ENCODE results near the gene NELFB.

DNA sequence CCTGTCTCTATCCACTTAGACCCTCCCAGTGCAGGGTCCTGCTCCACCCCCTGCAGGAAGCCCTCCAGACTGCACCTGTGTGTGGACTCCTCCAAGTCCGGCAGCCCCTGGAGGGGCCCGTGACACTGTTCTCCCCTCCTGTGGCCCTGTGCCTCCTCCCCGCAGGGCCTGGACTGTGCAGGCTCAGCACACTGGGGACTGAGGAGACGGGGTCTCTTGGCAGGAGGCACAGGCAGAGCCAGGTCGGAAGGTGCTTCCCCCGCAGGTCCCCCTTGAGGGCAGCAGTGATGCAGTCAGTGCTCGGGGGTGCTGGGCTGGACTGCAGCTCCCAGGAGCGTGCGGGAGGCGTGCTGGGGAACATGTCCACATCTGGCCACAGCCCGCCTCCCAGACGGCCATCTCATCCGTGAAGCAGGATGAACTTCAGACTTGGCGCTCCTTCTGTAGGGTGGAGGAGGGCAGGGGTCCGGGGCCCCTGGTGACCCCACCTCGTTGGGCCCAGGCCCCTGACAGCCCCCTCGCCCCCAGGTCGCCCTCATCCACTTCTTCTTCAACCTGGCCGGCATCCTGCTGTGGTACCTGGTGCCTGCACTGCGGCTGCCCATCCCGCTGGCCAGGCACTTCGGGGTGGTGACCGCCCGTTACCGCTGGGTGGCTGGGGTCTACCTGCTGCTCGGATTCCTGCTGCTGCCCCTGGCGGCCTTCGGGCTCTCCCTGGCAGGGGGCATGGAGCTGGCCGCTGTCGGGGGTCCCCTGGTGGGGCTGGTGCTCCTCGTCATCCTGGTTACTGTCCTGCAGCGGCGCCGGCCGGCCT, 19.5 kb upstream of the NELFB start:
- TF ChIP-seq, protein P1, sequence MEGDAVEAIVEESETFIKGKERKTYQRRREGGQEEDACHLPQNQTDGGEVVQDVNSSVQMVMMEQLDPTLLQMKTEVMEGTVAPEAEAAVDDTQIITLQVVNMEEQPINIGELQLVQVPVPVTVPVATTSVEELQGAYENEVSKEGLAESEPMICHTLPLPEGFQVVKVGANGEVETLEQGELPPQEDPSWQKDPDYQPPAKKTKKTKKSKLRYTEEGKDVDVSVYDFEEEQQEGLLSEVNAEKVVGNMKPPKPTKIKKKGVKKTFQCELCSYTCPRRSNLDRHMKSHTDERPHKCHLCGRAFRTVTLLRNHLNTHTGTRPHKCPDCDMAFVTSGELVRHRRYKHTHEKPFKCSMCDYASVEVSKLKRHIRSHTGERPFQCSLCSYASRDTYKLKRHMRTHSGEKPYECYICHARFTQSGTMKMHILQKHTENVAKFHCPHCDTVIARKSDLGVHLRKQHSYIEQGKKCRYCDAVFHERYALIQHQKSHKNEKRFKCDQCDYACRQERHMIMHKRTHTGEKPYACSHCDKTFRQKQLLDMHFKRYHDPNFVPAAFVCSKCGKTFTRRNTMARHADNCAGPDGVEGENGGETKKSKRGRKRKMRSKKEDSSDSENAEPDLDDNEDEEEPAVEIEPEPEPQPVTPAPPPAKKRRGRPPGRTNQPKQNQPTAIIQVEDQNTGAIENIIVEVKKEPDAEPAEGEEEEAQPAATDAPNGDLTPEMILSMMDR (IDR thresholded peaks at IDR 0.05 in 2 of 3, conservative IDR thresholded peaks at IDR 0.05 in 1 of 3; ENCODE audit: insufficient read depth in 2 of 3, low read depth in 1 of 3, low read length in 3 of 3), result peak; percentile 18 to 36 (median 27); a peak in 3 of 6 replicates
- TF ChIP-seq, protein P2, sequence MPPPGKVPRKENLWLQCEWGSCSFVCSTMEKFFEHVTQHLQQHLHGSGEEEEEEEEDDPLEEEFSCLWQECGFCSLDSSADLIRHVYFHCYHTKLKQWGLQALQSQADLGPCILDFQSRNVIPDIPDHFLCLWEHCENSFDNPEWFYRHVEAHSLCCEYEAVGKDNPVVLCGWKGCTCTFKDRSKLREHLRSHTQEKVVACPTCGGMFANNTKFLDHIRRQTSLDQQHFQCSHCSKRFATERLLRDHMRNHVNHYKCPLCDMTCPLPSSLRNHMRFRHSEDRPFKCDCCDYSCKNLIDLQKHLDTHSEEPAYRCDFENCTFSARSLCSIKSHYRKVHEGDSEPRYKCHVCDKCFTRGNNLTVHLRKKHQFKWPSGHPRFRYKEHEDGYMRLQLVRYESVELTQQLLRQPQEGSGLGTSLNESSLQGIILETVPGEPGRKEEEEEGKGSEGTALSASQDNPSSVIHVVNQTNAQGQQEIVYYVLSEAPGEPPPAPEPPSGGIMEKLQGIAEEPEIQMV (tag; conservative IDR thresholded peaks at IDR 0.05; ENCODE audit: low read depth), result no peak
- TF ChIP-seq HCFC1 (IDR thresholded peaks at IDR 0.05; ENCODE audit: low read depth, low read length), result no peak
